Hepatocyte (in vitro differentiated cells): ENCODE results near the gene GCGR.

Experiments used
- CTCF ChIP-seq: fragments of 200-600 bp; sonication (generic); IDR thresholded peaks from 2 replicates; pipeline ENCODE4 v1.5.1; 2016; ENCODE audit warnings: antibody characterized with exemption, mild to moderate bottlenecking; ENCODE audit not compliant: poor library complexity
- EZH2 ChIP-seq: fragments of 200-600 bp; sonication (generic); IDR thresholded peaks from 2 replicates; pipeline ENCODE4 v1.6.1; 2016; ENCODE audit warnings: antibody characterized with exemption, mild to moderate bottlenecking, borderline replicate concordance

DNA sequence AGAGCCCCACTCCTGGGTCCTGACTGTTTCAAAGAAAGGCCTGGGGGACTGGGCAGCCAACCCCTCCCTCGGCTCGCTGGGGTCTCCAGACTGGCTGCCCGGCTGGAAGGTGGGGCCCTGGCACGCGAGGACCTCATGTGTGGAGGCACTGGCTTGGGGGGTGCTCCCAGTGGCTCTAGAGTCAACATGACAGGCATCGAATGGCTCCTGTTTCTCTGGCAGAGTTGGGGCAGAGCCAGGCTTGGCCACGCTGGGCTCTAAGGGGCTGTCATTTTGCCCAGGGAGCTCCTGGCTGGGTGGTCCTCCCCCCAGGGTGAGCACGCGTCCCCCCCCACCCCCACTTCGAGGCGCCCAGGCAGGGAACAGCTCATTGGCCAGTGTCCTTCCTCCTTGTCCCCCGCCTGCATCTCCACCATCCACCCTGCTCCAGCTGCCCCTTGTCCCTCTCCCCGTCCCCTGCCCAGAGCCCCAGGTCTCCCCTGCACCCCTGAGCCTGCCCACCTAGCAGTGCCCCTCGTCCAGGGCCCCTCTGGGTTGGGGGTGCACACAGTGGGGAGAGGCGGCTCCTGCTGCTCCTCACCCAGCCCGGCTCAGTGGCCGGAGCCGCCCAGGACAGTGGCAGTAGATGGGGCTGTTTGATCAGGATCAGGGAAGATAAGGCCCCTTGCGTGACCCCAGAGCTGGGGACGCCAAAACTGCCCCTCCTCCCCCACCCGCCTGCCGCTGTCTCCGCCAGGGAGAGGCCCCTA lies 2.7 kb downstream of the GCGR start:
- TF ChIP-seq CTCF = no peak
- TF ChIP-seq EZH2 = no peak
